Esophagus muscularis mucosa (tissue), 4 donors: ENCODE data around the gene SIT1. TPM values are rescaled to one million over a fixed set of nuclear protein-coding genes. Genes with fewer than 3 reads are reported as not detected.
A peak's percentile ranks its signal among the peaks of the same experiment; 100 is the strongest.

Experiments used
- DNase-seq: peaks from one replicate; pipeline ENCODE4 v3.0.0-alpha.2; 2017; ENCODE audit errors: extremely low spot score
- H3K27ac ChIP-seq, 4 donors: fragments of 200-600 bp; sonication (generic); replicated peaks in 1 of 4; 1 replicate in 3 of 4; 2 replicates in 1 of 4; pipeline ENCODE4 v1.5.1; 2016 to 2019; ENCODE audit warnings: mild to moderate bottlenecking in 1 of 4
- H3K27me3 ChIP-seq, 4 donors: fragments of 200-600 bp; sonication (generic); one replicate each; pipeline versions ENCODE4 v1.5.1 to v1.6.0; 2016 to 2019
- H3K36me3 ChIP-seq, 4 donors: fragments of 200-600 bp; sonication (generic); one replicate each; pipeline ENCODE4 v1.5.1; 2016 to 2019
- H3K4me1 ChIP-seq, 4 donors: fragments of 200-600 bp; sonication (generic); one replicate each; pipeline ENCODE4 v1.5.1; 2016 to 2019
- H3K4me3 ChIP-seq, 4 donors: fragments of 200-600 bp; sonication (generic); 1 replicate in 2 of 4; 2 replicates in 2 of 4; pipeline ENCODE4 v1.5.1; 2016 to 2019; ENCODE audit warnings: mild to moderate bottlenecking in 4 of 4, moderate library complexity in 1 of 4
- H3K9me3 ChIP-seq, 4 donors: fragments of 200-600 bp; sonication (generic); 1 replicate in 3 of 4; 2 replicates in 1 of 4; pipeline ENCODE4 v1.5.1; 2016 to 2019
- EP300 ChIP-seq: sonication (generic); formaldehyde crosslinking; IDR thresholded peaks from one replicate; pipeline ENCODE4 v1.6.1; 2017; ENCODE audit warnings: antibody characterized with exemption
- POLR2A ChIP-seq: fragments of 450-650 bp; IDR thresholded peaks from one replicate; pipeline ENCODE4 v1.6.1; 2017; ENCODE audit warnings: antibody characterized with exemption, moderate library complexity, mild to moderate bottlenecking, low read depth
- POLR2AphosphoS5 ChIP-seq, 2 donors: sonication (generic); formaldehyde crosslinking; IDR thresholded peaks; one replicate each; pipeline ENCODE4 v1.6.1; 2017; ENCODE audit warnings: antibody characterized with exemption in 2 of 2
- WGBS: methylation state at CpG from one replicate; pipeline ENCODE4 v1.1.5; 2018; 5-methylcytosine and 5-hydroxymethylcytosine counted together
- intact Hi-C: fragments of 100-400 bp; cut with DNase I; formaldehyde crosslinking; loops from one replicate; pipeline ENCODE4 v1.15.1; 2023
- total RNA-seq, 4 donors: library from RNA; depleted of rRNA; stranded (reverse); fragments of >200 nt; gene quantifications; one replicate each; pipeline versions ENCODE4 v1.1.0 to v1.2.1, GENCODE V29; 2016
- TF ChIP-seq, protein P1 (sequence below), 3 experiments: fragments of 200-600 bp in 2 of 3; fragments of 450-650 bp in 1 of 3; sonication (generic) in 2 of 3; IDR thresholded peaks; one replicate each; pipeline ENCODE4 v1.5.1; 2017 to 2019; ENCODE audit warnings: antibody characterized with exemption in 3 of 3, mild to moderate bottlenecking in 2 of 3, moderate library complexity in 1 of 3

The SIT1 gene
- total RNA-seq, 4 donors from 2014 or later, result 0.40 to 0.83 (median 0.83) TPM; not detected in 1

DNA sequence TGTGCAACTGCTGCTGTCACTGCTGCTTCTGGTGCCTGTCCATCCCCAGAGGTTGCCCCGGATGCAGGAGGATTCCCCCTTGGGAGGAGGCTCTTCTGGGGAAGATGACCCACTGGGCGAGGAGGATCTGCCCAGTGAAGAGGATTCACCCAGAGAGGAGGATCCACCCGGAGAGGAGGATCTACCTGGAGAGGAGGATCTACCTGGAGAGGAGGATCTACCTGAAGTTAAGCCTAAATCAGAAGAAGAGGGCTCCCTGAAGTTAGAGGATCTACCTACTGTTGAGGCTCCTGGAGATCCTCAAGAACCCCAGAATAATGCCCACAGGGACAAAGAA lies 23.3 kb upstream of the SIT1 start:
- H3K36me3 ChIP-seq, result no peaks in the 10 kb centered on the region
- TF ChIP-seq POLR2A (no peak), EP300 (no peak), POLR2AphosphoS5 (IDR thresholded peaks at IDR 0.05) (no peak)
- TF ChIP-seq, protein P1, sequence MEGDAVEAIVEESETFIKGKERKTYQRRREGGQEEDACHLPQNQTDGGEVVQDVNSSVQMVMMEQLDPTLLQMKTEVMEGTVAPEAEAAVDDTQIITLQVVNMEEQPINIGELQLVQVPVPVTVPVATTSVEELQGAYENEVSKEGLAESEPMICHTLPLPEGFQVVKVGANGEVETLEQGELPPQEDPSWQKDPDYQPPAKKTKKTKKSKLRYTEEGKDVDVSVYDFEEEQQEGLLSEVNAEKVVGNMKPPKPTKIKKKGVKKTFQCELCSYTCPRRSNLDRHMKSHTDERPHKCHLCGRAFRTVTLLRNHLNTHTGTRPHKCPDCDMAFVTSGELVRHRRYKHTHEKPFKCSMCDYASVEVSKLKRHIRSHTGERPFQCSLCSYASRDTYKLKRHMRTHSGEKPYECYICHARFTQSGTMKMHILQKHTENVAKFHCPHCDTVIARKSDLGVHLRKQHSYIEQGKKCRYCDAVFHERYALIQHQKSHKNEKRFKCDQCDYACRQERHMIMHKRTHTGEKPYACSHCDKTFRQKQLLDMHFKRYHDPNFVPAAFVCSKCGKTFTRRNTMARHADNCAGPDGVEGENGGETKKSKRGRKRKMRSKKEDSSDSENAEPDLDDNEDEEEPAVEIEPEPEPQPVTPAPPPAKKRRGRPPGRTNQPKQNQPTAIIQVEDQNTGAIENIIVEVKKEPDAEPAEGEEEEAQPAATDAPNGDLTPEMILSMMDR (IDR thresholded peaks at IDR 0.05), result no peak
- H3K27ac ChIP-seq, result peak overlapping the region in 3 of 4 donors; percentile 36 to 69 (median 58)
- DNase-seq, result no peak
- no peaks in the 10 kb centered on the region for H3K9me3 ChIP-seq
- H3K4me3 ChIP-seq, result no peak overlapping the region
- intact Hi-C loops, result no loop called here
- H3K4me1 ChIP-seq, result peaks cover 21 to 39% (median 31%) of the 10 kb centered on the region in 4 donors
- WGBS, result 56% methylated on average over 3 of the region's 3 CpGs
- no peaks in the 10 kb centered on the region for H3K27me3 ChIP-seq

DNA sequence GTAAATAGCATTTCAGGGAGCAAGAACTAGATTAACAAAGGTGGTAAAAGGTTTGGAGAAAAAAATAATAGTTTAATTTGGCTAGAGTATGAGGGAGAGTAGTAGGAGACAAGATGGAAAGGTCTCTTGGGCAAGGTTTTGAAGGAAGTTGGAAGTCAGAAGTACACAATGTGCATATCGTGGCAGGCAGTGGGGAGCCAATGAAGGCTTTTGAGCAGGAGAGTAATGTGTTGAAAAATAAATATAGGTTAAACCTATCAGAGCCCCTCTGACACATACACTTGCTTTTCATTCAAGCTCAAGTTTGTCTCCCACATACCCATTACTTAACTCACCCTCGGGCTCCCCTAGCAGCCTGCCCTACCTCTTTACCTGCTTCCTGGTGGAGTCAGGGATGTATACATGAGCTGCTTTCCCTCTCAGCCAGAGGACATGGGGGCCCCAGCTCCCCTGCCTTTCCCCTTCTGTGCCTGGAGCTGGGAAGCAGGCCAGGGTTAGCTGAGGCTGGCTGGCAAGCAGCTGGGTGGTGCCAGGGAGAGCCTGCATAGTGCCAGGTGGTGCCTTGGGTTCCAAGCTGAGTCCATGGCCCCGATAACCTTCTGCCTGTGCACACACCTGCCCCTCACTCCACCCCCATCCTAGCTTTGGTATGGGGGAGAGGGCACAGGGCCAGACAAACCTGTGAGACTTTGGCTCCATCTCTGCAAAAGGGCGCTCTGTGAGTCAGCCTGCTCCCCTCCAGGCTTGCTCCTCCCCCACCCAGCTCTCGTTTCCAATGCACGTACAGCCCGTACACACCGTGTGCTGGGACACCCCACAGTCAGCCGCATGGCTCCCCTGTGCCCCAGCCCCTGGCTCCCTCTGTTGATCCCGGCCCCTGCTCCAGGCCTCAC lies 22.6 kb upstream of the SIT1 start, which contains the start of gene CA9:
CA9 (plus strand) TSS at position 797 of the 893 bp plus-strand sequence; CDS start at position 829, 32 bp downstream.
- no peak for TF ChIP-seq EP300
- peak; percentile 16 to 43 for TF ChIP-seq POLR2AphosphoS5 (IDR thresholded peaks at IDR 0.05)
- DNase-seq, result no peak
- no peaks in the 10 kb centered on the region for H3K9me3 ChIP-seq
- no peaks in the 10 kb centered on the region for H3K27me3 ChIP-seq
- WGBS, result 49% methylated on average over 9 of the region's 10 CpGs
- no peaks in the 10 kb centered on the region for H3K36me3 ChIP-seq
- H3K4me3 ChIP-seq, result no peak within 1 kb of the TSS
- peaks cover 21 to 34% (median 31%) of the 10 kb centered on the region in 4 donors for H3K4me1 ChIP-seq
- peak within 1 kb of the TSS; percentile 36 to 69 (median 62) for H3K27ac ChIP-seq
- intact Hi-C loops, result no loop called here

DNA sequence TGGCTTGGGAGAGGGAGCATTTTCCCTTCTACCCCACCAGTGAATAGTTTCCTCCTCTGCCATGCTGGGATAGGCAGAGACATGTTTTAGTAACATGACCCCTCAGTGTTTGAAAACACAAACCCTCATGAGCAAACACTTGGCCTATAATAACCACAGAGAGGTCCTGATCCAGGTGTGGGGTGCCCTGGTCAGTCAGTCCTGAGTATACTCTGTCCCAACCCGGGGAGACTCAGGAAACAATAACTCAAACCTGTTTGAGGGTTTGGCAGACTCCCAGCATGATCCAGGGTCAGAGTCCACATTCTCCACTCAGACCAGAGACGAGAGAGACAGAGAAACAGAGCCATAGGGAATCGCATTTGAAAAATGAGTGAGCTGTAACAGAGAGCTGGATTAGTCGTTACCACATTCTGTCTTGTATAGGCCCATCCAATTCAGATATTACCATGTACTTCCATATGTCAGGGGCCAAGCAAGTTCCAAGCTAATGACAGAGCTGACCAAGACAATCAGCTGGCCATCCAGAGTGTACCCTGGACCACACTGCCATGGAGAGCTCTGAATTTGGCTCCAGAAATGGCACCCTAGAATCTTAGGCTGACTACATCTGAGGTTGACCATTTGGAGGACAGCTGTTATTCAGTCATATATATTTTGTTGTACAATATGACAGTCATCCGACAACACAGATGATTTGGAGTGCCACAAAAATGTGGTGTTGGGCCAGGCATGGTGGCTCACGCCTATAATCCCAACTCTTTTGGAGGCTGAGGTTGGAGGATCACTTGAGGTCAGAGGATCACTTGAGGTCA lies 18.8 kb upstream of the SIT1 start:
- intact Hi-C loops, result no loop called here

DNA sequence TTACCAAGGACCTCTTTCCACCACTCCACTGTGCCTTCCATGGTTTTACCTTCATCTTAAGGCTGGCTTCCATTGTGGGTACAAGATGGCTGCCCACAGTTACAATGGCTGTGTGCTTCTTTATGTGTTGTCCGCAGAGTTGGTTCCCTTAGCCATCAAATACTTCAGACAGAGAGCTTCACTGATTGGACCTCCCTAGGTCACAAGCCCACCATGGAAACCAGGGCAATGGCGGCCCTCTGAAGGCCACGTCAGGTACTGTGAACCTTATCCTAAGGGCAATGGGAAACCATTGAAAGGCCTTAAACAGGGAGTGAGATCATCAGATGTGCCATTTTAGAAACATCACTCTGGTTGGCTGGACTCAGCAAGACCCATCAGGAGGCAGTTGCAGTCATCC lies 17.2 kb upstream of the SIT1 start:
- Histone ChIP-seq H3K4me3 (no peak overlapping the region), H3K36me3 (no peaks in the 10 kb centered on the region), H3K4me1 (peaks cover 17 to 38% (median 35%) of the 10 kb centered on the region in 4 donors), H3K9me3 (no peaks in the 10 kb centered on the region), H3K27me3 (no peaks in the 10 kb centered on the region), H3K27ac (no peak overlapping the region)
- no peak for TF ChIP-seq EP300
- TF ChIP-seq, protein P1 (IDR thresholded peaks at IDR 0.05), result no peak
- TF ChIP-seq POLR2AphosphoS5 (IDR thresholded peaks at IDR 0.05), result no peak
- no peak for TF ChIP-seq POLR2A
- 93% methylated on average over 3 of the region's 3 CpGs for WGBS
- intact Hi-C loops, result no loop called here
- no peak for DNase-seq

More for the DNA sequence above, 18.8 kb upstream of the SIT1 start:
- H3K27ac ChIP-seq, result no peak overlapping the region
- H3K9me3 ChIP-seq, result no peaks in the 10 kb centered on the region
- peaks cover 25 to 38% (median 33%) of the 10 kb centered on the region in 4 donors for H3K4me1 ChIP-seq
- WGBS, result 87% methylated on average over 5 of the region's 6 CpGs
- no peaks in the 10 kb centered on the region for H3K27me3 ChIP-seq
- H3K36me3 ChIP-seq, result no peaks in the 10 kb centered on the region
- no peak for DNase-seq
- TF ChIP-seq POLR2A (no peak), POLR2AphosphoS5 (IDR thresholded peaks at IDR 0.05) (no peak), EP300 (no peak)
- no peak overlapping the region for H3K4me3 ChIP-seq

DNA sequence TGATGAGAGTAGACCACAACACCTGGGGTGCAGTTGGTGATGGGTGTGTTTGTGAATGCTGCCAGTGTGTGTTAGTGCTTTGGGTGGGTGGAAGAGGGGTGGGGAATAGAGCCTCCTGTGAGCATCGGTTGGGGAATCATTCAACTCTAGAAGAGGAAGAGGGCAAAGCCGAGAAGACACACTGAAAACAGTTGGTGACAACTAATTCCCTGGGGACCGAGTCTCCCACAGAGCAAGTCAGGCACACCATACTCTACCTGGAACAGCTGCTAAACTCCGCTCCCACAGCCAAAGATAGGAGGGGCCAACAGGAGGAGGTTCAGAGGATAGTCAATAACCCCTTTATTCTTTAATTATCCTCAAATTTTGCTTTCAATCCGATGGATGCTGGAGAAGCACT lies 15.8 kb upstream of the SIT1 start:
- no peak overlapping the region for H3K4me3 ChIP-seq
- WGBS, result 91% methylated on average over 5 of the region's 5 CpGs
- H3K9me3 ChIP-seq, result no peaks in the 10 kb centered on the region
- intact Hi-C loops, result no loop called here
- no peak for TF ChIP-seq EP300
- no peak for TF ChIP-seq POLR2AphosphoS5 (IDR thresholded peaks at IDR 0.05)
- TF ChIP-seq, protein P1 (IDR thresholded peaks at IDR 0.05), result no peak
- TF ChIP-seq POLR2A, result no peak
- peaks cover 0 to 1% (median 0%) of the 10 kb centered on the region in 4 donors for H3K36me3 ChIP-seq
- H3K27me3 ChIP-seq, result no peaks in the 10 kb centered on the region
- DNase-seq, result no peak
- peaks cover 25 to 51% (median 48%) of the 10 kb centered on the region in 4 donors for H3K4me1 ChIP-seq
- peak overlapping the region in 3 of 4 donors; percentile 95 to 99 (median 99) for H3K27ac ChIP-seq
